GM23338 (cell line): Measurements from ENCODE around the gene PLOD3. TPM values are rescaled to one million over a fixed set of nuclear protein-coding genes. Genes with fewer than 3 reads are reported as not detected.

Experiments
- ATAC-seq: fragments of 200-7000 bp; cut with Tn5 transposase; 3 replicates; pipeline ENCODE4 v1.9.1; 2020
- DNase-seq: peaks from one replicate; pipeline ENCODE4 v3.0.0-alpha.2; 2015; ENCODE audit warnings: low spot score
- H2AFZ ChIP-seq: fragments of 200-600 bp; sonication (generic); 2 replicates; pipeline ENCODE4 v1.8.0; 2016; ENCODE audit warnings: antibody characterized with exemption, mild to moderate bottlenecking, moderate library complexity
- H3F3A ChIP-seq: fragments of 200-600 bp; sonication (generic); replicated peaks from 2 replicates; pipeline ENCODE4 v1.8.0; 2017; ENCODE audit warnings: antibody characterized with exemption, mixed run types, low read depth
- H3K27ac ChIP-seq: fragments of 200-600 bp; sonication (generic); 2 replicates; pipeline ENCODE4 v1.6.1; 2016; ENCODE audit warnings: low read depth
- H3K27me3 ChIP-seq: fragments of 200-600 bp; sonication (generic); 2 replicates; pipeline ENCODE4 v1.8.0; 2016; ENCODE audit warnings: mild to moderate bottlenecking, mixed run types, moderate library complexity; ENCODE audit not compliant: insufficient read depth
- H3K36me3 ChIP-seq: fragments of 200-600 bp; sonication (generic); 2 replicates; pipeline ENCODE4 v1.8.0; 2016; ENCODE audit warnings: mild to moderate bottlenecking; ENCODE audit not compliant: insufficient read depth
- H3K4me1 ChIP-seq: fragments of 200-600 bp; sonication (generic); 2 replicates; pipeline ENCODE4 v1.8.0; 2016; ENCODE audit warnings: mild to moderate bottlenecking, moderate library complexity; ENCODE audit not compliant: insufficient read depth
- H3K4me2 ChIP-seq: fragments of 200-600 bp; sonication (generic); 2 replicates; pipeline ENCODE4 v1.7.1; 2017; ENCODE audit warnings: mixed run types
- H3K4me3 ChIP-seq: fragments of 200-600 bp; sonication (generic); 2 replicates; pipeline ENCODE4 v1.6.1; 2016; ENCODE audit warnings: mixed run types
- H3K79me2 ChIP-seq: fragments of 200-600 bp; sonication (generic); replicated peaks from 2 replicates; pipeline ENCODE4 v1.8.0; 2017; ENCODE audit warnings: mild to moderate bottlenecking; ENCODE audit not compliant: insufficient read depth
- H3K9me2 ChIP-seq: fragments of 200-600 bp; sonication (generic); 2 replicates; pipeline ENCODE4 v1.8.0; 2017; ENCODE audit not compliant: insufficient read depth
- H4K20me1 ChIP-seq: fragments of 200-600 bp; sonication (generic); replicated peaks from 2 replicates; pipeline ENCODE4 v1.8.0; 2017; ENCODE audit warnings: mild to moderate bottlenecking; ENCODE audit not compliant: insufficient read depth
- H3K27ac Mint-ChIP-seq: 2 replicates; pipeline ENCODE4 v1.8.0; 2020; ENCODE audit warnings: inconsistent platforms, mild to moderate bottlenecking, moderate library complexity, mixed read lengths
- H3K27me3 Mint-ChIP-seq: 3 replicates; pipeline ENCODE4 v1.8.0; 2022; ENCODE audit warnings: low read depth, mild to moderate bottlenecking, moderate library complexity, mixed read lengths, inconsistent platforms; ENCODE audit not compliant: insufficient read depth, poor library complexity
- H3K36me3 Mint-ChIP-seq: 3 replicates; pipeline ENCODE4 v1.8.0; 2021; ENCODE audit warnings: low read depth, mild to moderate bottlenecking, inconsistent platforms, moderate library complexity, mixed read lengths
- H3K4me1 Mint-ChIP-seq: 3 replicates; pipeline ENCODE4 v1.8.0; 2020; ENCODE audit warnings: mild to moderate bottlenecking, inconsistent platforms, mixed read lengths
- H3K4me3 Mint-ChIP-seq: 3 replicates; pipeline ENCODE4 v1.8.0; 2021; ENCODE audit warnings: moderate library complexity, mild to moderate bottlenecking, inconsistent platforms, mixed read lengths
- H3K9me3 Mint-ChIP-seq: 3 replicates; pipeline ENCODE4 v1.8.0; 2020; ENCODE audit warnings: moderate library complexity, mild to moderate bottlenecking, inconsistent platforms, mixed read lengths
- CREB1 ChIP-seq: fragments of 250-450 bp; sonication (Bioruptor Pico); IDR thresholded peaks from 2 replicates; pipeline ENCODE4 v1.5.0; 2020; ENCODE audit warnings: low read depth, mild to moderate bottlenecking, moderate library complexity
- EZH2phosphoT487 ChIP-seq: fragments of 200-600 bp; sonication (generic); IDR thresholded peaks from one replicate; pipeline ENCODE4 v1.8.1; 2018; ENCODE audit warnings: antibody characterized with exemption; ENCODE audit not compliant: unreplicated experiment
- JUNB ChIP-seq: IDR thresholded peaks from one replicate; pipeline ENCODE4 v1.6.1; 2016; ENCODE audit warnings: antibody characterized with exemption; ENCODE audit not compliant: unreplicated experiment
- NANOG ChIP-seq: IDR thresholded peaks from 2 replicates; pipeline ENCODE4 v1.6.1; 2016; ENCODE audit warnings: antibody characterized with exemption, borderline replicate concordance
- POLR2AphosphoS5 ChIP-seq: IDR thresholded peaks from 2 replicates; pipeline ENCODE4 v1.6.1; 2016; ENCODE audit warnings: antibody characterized with exemption, low read depth
- STAT1 ChIP-seq: IDR thresholded peaks from one replicate; pipeline ENCODE4 v1.6.1; 2016; ENCODE audit warnings: antibody characterized with exemption; ENCODE audit not compliant: unreplicated experiment
- ZNF331 ChIP-seq: fragments of 250-450 bp; sonication (Bioruptor Pico); IDR thresholded peaks from 2 replicates; pipeline ENCODE4 v1.5.0; 2020; ENCODE audit warnings: low read depth, mild to moderate bottlenecking, moderate library complexity
- polyA plus RNA-seq: library from polyadenylated mRNA; unstranded; fragments of >200 nt; fragmentation: Nextera tagmentation; extraction: Ambion mirVana; gene quantifications from 2 replicates; pipeline ENCODE4 v1.2.1, GENCODE V29; 2016
- total RNA-seq: library from RNA; depleted of rRNA; stranded (reverse); fragments of >200 nt; shearing (Covaris generic); gene quantifications from 2 replicates; pipeline ENCODE4 v1.2.3, GENCODE V29; 2014
- TF ChIP-seq, protein P1 (sequence below): fragments of 250-450 bp; sonication (Bioruptor Pico); IDR thresholded peaks from 2 replicates; pipeline ENCODE4 v1.5.0; 2020; ENCODE audit warnings: mild to moderate bottlenecking, moderate library complexity
- TF ChIP-seq, protein P2 (sequence below): IDR thresholded peaks from 2 replicates; pipeline ENCODE4 v1.6.1; 2016; ENCODE audit warnings: antibody characterized with exemption
- TF ChIP-seq, protein P3 (sequence below): IDR thresholded peaks from one replicate; pipeline ENCODE4 v1.6.1; 2018; ENCODE audit warnings: antibody characterized with exemption; ENCODE audit not compliant: unreplicated experiment

PLOD3 gene
- total and polyA plus RNA-seq, 2 experiments from 2014 or later: 35.2 to 40.7 TPM

DNA sequence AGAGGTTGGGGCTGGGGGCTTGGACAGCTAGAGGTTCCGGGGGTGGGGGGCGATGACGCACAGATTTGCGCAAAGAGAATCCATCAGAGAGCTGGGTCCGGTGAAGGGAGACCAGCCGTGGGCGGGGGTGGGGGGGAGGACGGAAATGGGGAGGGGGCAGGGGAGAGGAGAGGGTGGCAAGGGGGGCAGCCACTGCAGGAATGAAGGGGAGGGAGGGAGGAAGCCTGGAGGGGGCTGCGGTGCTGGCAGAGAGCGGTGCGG, 50.8 kb downstream of the PLOD3 start (continued):
- TF ChIP-seq, protein P1, sequence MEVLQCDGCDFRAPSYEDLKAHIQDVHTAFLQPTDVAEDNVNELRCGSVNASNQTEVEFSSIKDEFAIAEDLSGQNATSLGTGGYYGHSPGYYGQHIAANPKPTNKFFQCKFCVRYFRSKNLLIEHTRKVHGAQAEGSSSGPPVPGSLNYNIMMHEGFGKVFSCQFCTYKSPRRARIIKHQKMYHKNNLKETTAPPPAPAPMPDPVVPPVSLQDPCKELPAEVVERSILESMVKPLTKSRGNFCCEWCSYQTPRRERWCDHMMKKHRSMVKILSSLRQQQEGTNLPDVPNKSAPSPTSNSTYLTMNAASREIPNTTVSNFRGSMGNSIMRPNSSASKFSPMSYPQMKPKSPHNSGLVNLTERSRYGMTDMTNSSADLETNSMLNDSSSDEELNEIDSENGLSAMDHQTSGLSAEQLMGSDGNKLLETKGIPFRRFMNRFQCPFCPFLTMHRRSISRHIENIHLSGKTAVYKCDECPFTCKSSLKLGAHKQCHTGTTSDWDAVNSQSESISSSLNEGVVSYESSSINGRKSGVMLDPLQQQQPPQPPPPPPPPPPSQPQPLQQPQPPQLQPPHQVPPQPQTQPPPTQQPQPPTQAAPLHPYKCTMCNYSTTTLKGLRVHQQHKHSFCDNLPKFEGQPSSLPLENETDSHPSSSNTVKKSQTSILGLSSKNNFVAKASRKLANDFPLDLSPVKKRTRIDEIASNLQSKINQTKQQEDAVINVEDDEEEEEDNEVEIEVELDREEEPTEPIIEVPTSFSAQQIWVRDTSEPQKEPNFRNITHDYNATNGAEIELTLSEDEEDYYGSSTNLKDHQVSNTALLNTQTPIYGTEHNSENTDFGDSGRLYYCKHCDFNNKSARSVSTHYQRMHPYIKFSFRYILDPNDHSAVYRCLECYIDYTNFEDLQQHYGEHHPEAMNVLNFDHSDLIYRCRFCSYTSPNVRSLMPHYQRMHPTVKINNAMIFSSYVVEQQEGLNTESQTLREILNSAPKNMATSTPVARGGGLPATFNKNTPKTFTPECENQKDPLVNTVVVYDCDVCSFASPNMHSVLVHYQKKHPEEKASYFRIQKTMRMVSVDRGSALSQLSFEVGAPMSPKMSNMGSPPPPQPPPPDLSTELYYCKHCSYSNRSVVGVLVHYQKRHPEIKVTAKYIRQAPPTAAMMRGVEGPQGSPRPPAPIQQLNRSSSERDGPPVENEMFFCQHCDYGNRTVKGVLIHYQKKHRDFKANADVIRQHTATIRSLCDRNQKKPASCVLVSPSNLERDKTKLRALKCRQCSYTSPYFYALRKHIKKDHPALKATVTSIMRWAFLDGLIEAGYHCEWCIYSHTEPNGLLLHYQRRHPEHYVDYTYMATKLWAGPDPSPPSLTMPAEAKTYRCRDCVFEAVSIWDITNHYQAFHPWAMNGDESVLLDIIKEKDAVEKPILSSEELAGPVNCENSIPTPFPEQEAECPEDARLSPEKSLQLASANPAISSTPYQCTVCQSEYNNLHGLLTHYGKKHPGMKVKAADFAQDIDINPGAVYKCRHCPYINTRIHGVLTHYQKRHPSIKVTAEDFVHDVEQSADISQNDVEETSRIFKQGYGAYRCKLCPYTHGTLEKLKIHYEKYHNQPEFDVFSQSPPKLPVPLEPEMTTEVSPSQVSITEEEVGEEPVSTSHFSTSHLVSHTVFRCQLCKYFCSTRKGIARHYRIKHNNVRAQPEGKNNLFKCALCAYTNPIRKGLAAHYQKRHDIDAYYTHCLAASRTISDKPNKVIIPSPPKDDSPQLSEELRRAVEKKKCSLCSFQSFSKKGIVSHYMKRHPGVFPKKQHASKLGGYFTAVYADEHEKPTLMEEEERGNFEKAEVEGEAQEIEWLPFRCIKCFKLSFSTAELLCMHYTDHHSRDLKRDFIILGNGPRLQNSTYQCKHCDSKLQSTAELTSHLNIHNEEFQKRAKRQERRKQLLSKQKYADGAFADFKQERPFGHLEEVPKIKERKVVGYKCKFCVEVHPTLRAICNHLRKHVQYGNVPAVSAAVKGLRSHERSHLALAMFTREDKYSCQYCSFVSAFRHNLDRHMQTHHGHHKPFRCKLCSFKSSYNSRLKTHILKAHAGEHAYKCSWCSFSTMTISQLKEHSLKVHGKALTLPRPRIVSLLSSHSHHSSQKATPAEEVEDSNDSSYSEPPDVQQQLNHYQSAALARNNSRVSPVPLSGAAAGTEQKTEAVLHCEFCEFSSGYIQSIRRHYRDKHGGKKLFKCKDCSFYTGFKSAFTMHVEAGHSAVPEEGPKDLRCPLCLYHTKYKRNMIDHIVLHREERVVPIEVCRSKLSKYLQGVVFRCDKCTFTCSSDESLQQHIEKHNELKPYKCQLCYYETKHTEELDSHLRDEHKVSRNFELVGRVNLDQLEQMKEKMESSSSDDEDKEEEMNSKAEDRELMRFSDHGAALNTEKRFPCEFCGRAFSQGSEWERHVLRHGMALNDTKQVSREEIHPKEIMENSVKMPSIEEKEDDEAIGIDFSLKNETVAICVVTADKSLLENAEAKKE (CRISPR knock-in tag): no peak
- TF ChIP-seq ZNF331 (no peak), CREB1 (CRISPR knock-in tag) (no peak), STAT1 (no peak), POLR2AphosphoS5 (no peak), NANOG (no peak), JUNB (no peak), EZH2phosphoT487 (no peak)
- TF ChIP-seq, protein P2, sequence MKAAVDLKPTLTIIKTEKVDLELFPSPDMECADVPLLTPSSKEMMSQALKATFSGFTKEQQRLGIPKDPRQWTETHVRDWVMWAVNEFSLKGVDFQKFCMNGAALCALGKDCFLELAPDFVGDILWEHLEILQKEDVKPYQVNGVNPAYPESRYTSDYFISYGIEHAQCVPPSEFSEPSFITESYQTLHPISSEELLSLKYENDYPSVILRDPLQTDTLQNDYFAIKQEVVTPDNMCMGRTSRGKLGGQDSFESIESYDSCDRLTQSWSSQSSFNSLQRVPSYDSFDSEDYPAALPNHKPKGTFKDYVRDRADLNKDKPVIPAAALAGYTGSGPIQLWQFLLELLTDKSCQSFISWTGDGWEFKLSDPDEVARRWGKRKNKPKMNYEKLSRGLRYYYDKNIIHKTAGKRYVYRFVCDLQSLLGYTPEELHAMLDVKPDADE: no peak

DNA sequence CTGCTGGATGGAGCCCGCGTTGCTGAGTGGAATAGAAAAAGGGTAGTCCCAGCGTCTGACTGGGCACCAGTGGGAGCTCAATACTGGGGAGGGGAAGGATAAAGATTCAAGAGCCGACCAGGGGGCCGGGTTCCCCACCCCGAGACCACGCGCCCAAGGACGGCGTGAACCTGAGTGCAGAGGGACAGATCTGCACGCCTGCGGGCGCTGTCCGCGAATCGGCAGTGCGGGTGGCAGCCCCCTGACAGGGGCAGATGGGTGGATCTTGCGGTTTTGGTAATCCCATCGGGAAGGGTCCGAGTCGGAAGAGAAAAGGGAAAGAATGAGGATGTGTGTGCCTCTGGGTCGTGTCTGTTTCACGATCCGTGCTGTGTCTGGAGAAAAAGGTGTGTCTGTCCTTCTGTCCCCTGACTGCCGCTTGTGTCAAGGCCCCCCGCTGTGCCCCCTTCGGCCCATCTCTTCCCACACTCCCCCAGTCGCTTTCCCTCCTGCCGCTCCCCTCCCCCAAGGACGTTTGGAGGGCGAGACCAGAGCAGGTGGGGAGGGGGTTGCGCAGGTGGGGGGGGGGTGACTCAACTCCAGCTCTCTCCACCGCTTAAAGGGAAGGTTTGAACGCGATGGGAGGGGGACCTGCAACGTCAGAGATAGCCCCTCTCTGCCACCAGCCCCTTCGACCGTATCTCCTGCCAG, 51.3 kb downstream of the PLOD3 start:
- TF ChIP-seq, protein P3, sequence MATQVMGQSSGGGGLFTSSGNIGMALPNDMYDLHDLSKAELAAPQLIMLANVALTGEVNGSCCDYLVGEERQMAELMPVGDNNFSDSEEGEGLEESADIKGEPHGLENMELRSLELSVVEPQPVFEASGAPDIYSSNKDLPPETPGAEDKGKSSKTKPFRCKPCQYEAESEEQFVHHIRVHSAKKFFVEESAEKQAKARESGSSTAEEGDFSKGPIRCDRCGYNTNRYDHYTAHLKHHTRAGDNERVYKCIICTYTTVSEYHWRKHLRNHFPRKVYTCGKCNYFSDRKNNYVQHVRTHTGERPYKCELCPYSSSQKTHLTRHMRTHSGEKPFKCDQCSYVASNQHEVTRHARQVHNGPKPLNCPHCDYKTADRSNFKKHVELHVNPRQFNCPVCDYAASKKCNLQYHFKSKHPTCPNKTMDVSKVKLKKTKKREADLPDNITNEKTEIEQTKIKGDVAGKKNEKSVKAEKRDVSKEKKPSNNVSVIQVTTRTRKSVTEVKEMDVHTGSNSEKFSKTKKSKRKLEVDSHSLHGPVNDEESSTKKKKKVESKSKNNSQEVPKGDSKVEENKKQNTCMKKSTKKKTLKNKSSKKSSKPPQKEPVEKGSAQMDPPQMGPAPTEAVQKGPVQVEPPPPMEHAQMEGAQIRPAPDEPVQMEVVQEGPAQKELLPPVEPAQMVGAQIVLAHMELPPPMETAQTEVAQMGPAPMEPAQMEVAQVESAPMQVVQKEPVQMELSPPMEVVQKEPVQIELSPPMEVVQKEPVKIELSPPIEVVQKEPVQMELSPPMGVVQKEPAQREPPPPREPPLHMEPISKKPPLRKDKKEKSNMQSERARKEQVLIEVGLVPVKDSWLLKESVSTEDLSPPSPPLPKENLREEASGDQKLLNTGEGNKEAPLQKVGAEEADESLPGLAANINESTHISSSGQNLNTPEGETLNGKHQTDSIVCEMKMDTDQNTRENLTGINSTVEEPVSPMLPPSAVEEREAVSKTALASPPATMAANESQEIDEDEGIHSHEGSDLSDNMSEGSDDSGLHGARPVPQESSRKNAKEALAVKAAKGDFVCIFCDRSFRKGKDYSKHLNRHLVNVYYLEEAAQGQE: peak; percentile 41
- peak; percentile 27; the same call in 1 of the 2 replicates for TF ChIP-seq CREB1 (CRISPR knock-in tag)
- no peak for TF ChIP-seq STAT1
- TF ChIP-seq JUNB: no peak
- TF ChIP-seq EZH2phosphoT487: peak; percentile 34
- no peaks in the 10 kb centered on the region for H3K79me2 ChIP-seq
- peaks cover 25% of the 10 kb centered on the region for H3F3A ChIP-seq
- H3K4me1 Mint-ChIP-seq: peaks cover 59% of the 10 kb centered on the region
- no peaks in the 10 kb centered on the region for H3K36me3 ChIP-seq
- peak overlapping the region; percentile 76 for H3K4me3 ChIP-seq
- no peak overlapping the region for H3K27ac ChIP-seq
- peaks cover 10% of the 10 kb centered on the region; the same call in 1 of the 2 replicates for H4K20me1 ChIP-seq
- H3K4me2 ChIP-seq: peak overlapping the region; percentile 98
- peaks cover 89% of the 10 kb centered on the region for H3K27me3 ChIP-seq
- peak overlapping the region; percentile 78 for H3K4me3 Mint-ChIP-seq
- H3K9me3 Mint-ChIP-seq: no peaks in the 10 kb centered on the region; the same call in 1 of the 3 replicates
- DNase-seq (peak; percentile 75), ATAC-seq (no peak)
- no peaks in the 10 kb centered on the region; the same call in 2 of the 3 replicates for H3K36me3 Mint-ChIP-seq
- H3K27ac Mint-ChIP-seq: no peak overlapping the region
- no peak overlapping the region; the same call in 1 of the 2 replicates for H2AFZ ChIP-seq
- H3K9me2 ChIP-seq: no peaks in the 10 kb centered on the region
- H3K4me1 ChIP-seq: peaks cover 67% of the 10 kb centered on the region
- H3K27me3 Mint-ChIP-seq: peaks cover 78% of the 10 kb centered on the region
